ENCODE data around the gene C16orf87.

The C16orf87 gene

GRCh38 chr16:46747777-46748651 is 83.0 kb downstream of the C16orf87 start, which contains the start of gene MYLK3:
Gene MYLK3, minus strand, starts transcription at chr16:46748344. Its CDS starts 151 bp downstream, at chr16:46748193.
- H3K27ac ChIP-seq (replicated peaks): no peak within 1 kb of the TSS
- no peak for TF ChIP-seq CTCF (IDR thresholded peaks at IDR 0.05; ENCODE audit: insufficient read depth, low read length)
- no peak for TF ChIP-seq POLR2AphosphoS5 (IDR thresholded peaks at IDR 0.05; ENCODE audit: low read depth)
- no peak for TF ChIP-seq REST (IDR thresholded peaks at IDR 0.05; ENCODE audit: insufficient replicate concordance, low read depth)
- TF ChIP-seq SPI1 (IDR thresholded peaks at IDR 0.05; ENCODE audit: borderline replicate concordance, low read depth): no peak
- TF ChIP-seq GABPA (IDR thresholded peaks at IDR 0.05; ENCODE audit: low read depth): no peak
- DNase-seq (ENCODE audit: low read depth in 1 of 2, low spot score in 1 of 2): no peak
- no peaks in the 10 kb centered on the region for H3K27me3 ChIP-seq (ENCODE audit: insufficient read depth, poor library complexity, severe bottlenecking)
- no peak within 1 kb of the TSS for H3K4me3 ChIP-seq (replicated peaks; ENCODE audit: insufficient read depth, low read length)

DNA sequence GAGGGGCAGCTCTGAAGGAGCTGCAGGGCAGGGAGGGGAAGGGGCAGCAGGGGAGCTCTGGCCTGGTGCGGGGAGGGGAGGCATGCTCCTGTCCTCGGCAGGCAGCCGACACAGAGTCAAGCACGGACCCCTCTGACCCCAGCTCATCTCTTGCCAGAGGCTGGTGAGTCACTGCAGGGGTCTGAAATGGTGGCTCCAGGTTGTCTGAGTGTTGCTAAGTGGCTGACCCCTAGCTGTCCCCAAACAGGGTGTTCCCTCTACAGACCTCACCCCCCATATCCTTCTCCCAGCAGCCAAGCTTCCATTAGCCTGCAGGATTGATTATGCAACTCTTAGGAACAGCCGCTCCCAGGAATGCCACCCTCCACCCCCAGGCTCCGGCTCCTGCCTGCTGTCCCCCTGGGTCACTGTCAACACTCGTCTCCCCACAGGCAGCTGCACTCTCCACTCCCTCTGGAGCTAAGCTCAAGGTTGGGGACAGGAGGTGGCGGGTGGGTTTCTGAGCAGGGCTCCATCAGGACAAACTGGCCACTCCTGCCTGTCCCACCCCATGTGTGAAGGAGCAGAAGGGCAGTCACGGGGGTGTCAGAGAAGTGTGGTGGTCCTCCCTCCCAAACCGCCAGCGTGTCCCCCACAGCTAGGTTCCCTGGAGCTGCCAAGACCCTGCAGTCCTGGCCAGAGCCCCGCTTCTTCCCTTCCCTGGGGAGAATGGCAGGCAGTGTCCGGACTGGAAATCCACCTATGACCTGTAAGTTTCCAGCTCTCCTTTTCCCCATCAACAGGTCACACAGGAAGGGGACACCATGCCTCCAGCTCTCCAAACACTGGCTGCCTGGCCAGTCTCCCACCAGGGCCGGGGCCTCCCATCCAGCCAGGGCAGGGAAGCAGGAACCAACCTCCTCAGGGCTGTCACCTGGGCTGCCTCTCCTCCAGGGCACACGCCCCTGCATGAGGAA is 83.9 kb downstream of the C16orf87 start:
- Histone ChIP-seq H3K27ac (replicated peaks) (no peak overlapping the region), H3K27me3 (ENCODE audit: insufficient read depth, poor library complexity, severe bottlenecking) (no peaks in the 10 kb centered on the region), H3K4me3 (replicated peaks; ENCODE audit: insufficient read depth, low read length) (no peak overlapping the region)
- no peak for TF ChIP-seq GABPA (IDR thresholded peaks at IDR 0.05; ENCODE audit: low read depth)
- TF ChIP-seq CTCF (IDR thresholded peaks at IDR 0.05; ENCODE audit: insufficient read depth, low read length): no peak
- TF ChIP-seq SPI1 (IDR thresholded peaks at IDR 0.05; ENCODE audit: borderline replicate concordance, low read depth): no peak
- no peak for DNase-seq (ENCODE audit: low read depth in 1 of 2, low spot score in 1 of 2)

All from HL-60 (cell line).